Pancreas (tissue), 10 donors: ENCODE measurements around the gene RND3. TPM values are rescaled to one million over a fixed set of nuclear protein-coding genes. Genes with fewer than 3 reads are reported as not detected.

Source experiments
- ATAC-seq, 4 donors: fragments of 200-7000 bp; cut with Tn5 transposase; one replicate each; pipeline versions ENCODE4 v1.8.0 to v1.9.1; 2020; ENCODE audit warnings: mild to moderate bottlenecking in 4 of 4, moderate library complexity in 4 of 4
- DNase-seq, 6 donors: peaks; one replicate each; pipeline ENCODE4 v3.0.0-alpha.2; 2020
- FAIRE-seq: peaks from 2 replicates; lab custom pipeline; 2012; peaks lifted over from hg19 to GRCh38; lab: Jason Lieb, UNC
- H3K27ac ChIP-seq, 4 donors: fragments of 200-600 bp; sonication (generic); 1 replicate in 3 of 4; 2 replicates in 1 of 4; pipeline versions ENCODE4 v1.5.0 to v1.8.0; 2020
- H3K27me3 ChIP-seq, 4 donors: fragments of 200-600 bp; one replicate each; pipeline ENCODE4 v1.8.0; 2021
- H3K36me3 ChIP-seq, 3 donors: fragments of 200-600 bp; sonication (generic) in 1 of 3; one replicate each; pipeline versions ENCODE4 v1.5.0 to v1.8.0; 2020 to 2021
- H3K4me1 ChIP-seq, 3 donors: fragments of 200-600 bp; one replicate each; pipeline ENCODE4 v1.8.0; 2021
- H3K4me3 ChIP-seq, 4 donors: fragments of 200-600 bp; sonication (generic) in 2 of 4; one replicate each; pipeline versions ENCODE4 v1.5.0 to v1.8.0; 2020 to 2021
- H3K9me3 ChIP-seq, 4 donors: fragments of 200-600 bp; one replicate each; pipeline ENCODE4 v1.8.0; 2021
- WGBS, 2 donors: extraction: QIAGEN DNeasy Blood & Tissue Kit; methylation state at CpG; one replicate each; pipeline ENCODE4 v1.1.7; 2013; 5-methylcytosine and 5-hydroxymethylcytosine counted together
- intact Hi-C, 3 donors: fragments of 100-400 bp; cut with DNase I; formaldehyde crosslinking; loops; one replicate each; pipeline versions ENCODE4 v1.11.1 to v1.14.2; 2022
- polyA plus RNA-seq, 2 donors: library from polyadenylated mRNA; stranded (reverse); fragments of 200-250 nt; gene quantifications; one replicate each; pipeline ENCODE4 v1.2.3, GENCODE V29; 2013
- total RNA-seq, 6 donors: library from RNA; stranded (reverse); fragmentation: NEBNext Ultra II Directional in 4 of 6; extraction: Animal tissue kit (Norgen Biotek cat#: 25700) in 4 of 6; gene quantifications; one replicate each; pipeline versions ENCODE4 v1.2.1 to v1.2.4, GENCODE V29; 2021 to 2023
- TF ChIP-seq, protein P1 (sequence below), 4 donors: fragments of 200-600 bp; sonication (generic) in 3 of 4; IDR thresholded peaks; one replicate each; pipeline versions ENCODE4 v1.5.0 to v1.8.0; 2021; ENCODE audit warnings: antibody characterized with exemption in 4 of 4
- donor health status: healthy with polysubstance abuse.
- donor health status: DM: no; HTN: no; CAD: no; lungs with moderate emphysema.
- donor health status: DM: no; HTN: no; CAD: no.
- donor health status: control.
- donor health status: control.
- donor health status: Bipolar disorder and iron deficiency.
- donor health status: DM: yes; HTN: yes; CAD: no.
- donor health status: DM: no; HTN: no; CAD: no.
- donor health status: DM: no; HTN: no; CAD: no.
- donor health status: DM: yes; HTN: yes; CAD: no.

Gene RND3
- total RNA-seq (1 to 10 TPM; 3.9 to 9.8 (median 5.1) TPM), polyA plus RNA-seq (1 to 10 TPM; 4.5 to 4.8 TPM)

GRCh38 chr2:150487537-150488429, at the start of gene RND3:
RND3 (minus strand) TSS chr2:150487667; CDS start chr2:150487417, 250 bp downstream.
- intact Hi-C loops = loop anchor here in 2 of 3 donors (5.0 to 10.0 kb wide), 2 partner anchors 683 to 890 kb away; no protein-coding TSS in a partner anchor
- 9 to 15% methylated on average over 24 of the region's 24 CpGs for WGBS, 2 donors
- no peaks in the 10 kb centered on the region for H3K36me3 ChIP-seq
- DNase-seq (peak; percentile 89 to 95 (median 93)), ATAC-seq (peak; percentile 66 to 80 (median 74)), FAIRE-seq (peak; percentile 94)
- H3K9me3 ChIP-seq = no peaks in the 10 kb centered on the region
- H3K27me3 ChIP-seq = no peaks in the 10 kb centered on the region
- peak within 1 kb of the TSS; percentile 77 to 90 (median 85) for H3K27ac ChIP-seq
- H3K4me3 ChIP-seq = peak within 1 kb of the TSS; percentile 43 to 75 (median 52)
- TF ChIP-seq, protein P1, sequence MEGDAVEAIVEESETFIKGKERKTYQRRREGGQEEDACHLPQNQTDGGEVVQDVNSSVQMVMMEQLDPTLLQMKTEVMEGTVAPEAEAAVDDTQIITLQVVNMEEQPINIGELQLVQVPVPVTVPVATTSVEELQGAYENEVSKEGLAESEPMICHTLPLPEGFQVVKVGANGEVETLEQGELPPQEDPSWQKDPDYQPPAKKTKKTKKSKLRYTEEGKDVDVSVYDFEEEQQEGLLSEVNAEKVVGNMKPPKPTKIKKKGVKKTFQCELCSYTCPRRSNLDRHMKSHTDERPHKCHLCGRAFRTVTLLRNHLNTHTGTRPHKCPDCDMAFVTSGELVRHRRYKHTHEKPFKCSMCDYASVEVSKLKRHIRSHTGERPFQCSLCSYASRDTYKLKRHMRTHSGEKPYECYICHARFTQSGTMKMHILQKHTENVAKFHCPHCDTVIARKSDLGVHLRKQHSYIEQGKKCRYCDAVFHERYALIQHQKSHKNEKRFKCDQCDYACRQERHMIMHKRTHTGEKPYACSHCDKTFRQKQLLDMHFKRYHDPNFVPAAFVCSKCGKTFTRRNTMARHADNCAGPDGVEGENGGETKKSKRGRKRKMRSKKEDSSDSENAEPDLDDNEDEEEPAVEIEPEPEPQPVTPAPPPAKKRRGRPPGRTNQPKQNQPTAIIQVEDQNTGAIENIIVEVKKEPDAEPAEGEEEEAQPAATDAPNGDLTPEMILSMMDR (IDR thresholded peaks at IDR 0.05) = peak; percentile 64 to 82 (median 74)
- H3K4me1 ChIP-seq = peaks cover 0 to 7% (median 0%) of the 10 kb centered on the region in 3 donors

GRCh38 chr2:150535176-150535575, 47.7 kb upstream of the RND3 start:
- H3K27me3 ChIP-seq = no peaks in the 10 kb centered on the region
- DNase-seq (no peak), ATAC-seq (no peak), FAIRE-seq (no peak)
- H3K36me3 ChIP-seq = no peaks in the 10 kb centered on the region
- no peaks in the 10 kb centered on the region for H3K4me1 ChIP-seq
- WGBS, 2 donors = 51 to 79% methylated on average over 1 of the region's 1 CpG
- H3K4me3 ChIP-seq = no peak overlapping the region
- TF ChIP-seq, protein P1 (IDR thresholded peaks at IDR 0.05) = no peak
- intact Hi-C loops = no loop called here
- no peaks in the 10 kb centered on the region for H3K9me3 ChIP-seq
- H3K27ac ChIP-seq = no peak overlapping the region

- DNase-seq = no peak
- TF ChIP-seq, protein P1 (IDR thresholded peaks at IDR 0.05) = no peak
- Histone ChIP-seq H3K9me3 (no peaks in the 10 kb centered on the region), H3K4me3 (no peak overlapping the region), H3K4me1 (no peaks in the 10 kb centered on the region), H3K36me3 (no peaks in the 10 kb centered on the region), H3K27ac (no peak overlapping the region), H3K27me3 (no peaks in the 10 kb centered on the region)
- ATAC-seq = no peak
- intact Hi-C loops = no loop called here
- 57 to 70% methylated on average over 1 of the region's 1 CpG for WGBS, 2 donors
- no peak for FAIRE-seq
These were observed 45.4 kb upstream of the RND3 start for GRCh38 chr2:150532879-150533278.

DNA sequence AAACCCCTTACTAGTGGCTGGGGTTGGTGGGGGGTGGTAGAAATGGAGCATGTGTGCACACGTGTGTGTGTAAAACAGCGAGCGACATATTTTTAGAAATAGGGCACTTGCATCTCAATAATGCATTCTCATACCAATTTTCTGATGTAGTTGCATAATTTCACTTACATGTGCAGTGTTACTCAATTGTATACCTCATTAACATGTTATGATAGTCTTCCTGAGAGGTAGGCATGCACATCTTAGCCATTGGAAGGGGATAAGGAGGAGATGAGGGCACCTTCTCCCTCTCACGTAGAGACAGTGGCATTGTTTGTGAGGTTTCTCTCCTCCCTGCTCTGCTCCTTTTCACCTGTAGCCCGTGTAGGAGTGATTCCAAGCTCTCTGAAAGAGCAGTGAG, 44.6 kb upstream of the RND3 start:
- WGBS, 2 donors = 66 to 78% methylated on average over 5 of the region's 5 CpGs
- Histone ChIP-seq H3K4me3 (no peak overlapping the region), H3K4me1 (no peaks in the 10 kb centered on the region), H3K9me3 (no peaks in the 10 kb centered on the region), H3K36me3 (no peaks in the 10 kb centered on the region), H3K27ac (no peak overlapping the region), H3K27me3 (no peaks in the 10 kb centered on the region)
- TF ChIP-seq, protein P1 (IDR thresholded peaks at IDR 0.05) = no peak
- no peak for FAIRE-seq
- no peak for DNase-seq
- intact Hi-C loops = no loop called here
- no peak for ATAC-seq

DNA sequence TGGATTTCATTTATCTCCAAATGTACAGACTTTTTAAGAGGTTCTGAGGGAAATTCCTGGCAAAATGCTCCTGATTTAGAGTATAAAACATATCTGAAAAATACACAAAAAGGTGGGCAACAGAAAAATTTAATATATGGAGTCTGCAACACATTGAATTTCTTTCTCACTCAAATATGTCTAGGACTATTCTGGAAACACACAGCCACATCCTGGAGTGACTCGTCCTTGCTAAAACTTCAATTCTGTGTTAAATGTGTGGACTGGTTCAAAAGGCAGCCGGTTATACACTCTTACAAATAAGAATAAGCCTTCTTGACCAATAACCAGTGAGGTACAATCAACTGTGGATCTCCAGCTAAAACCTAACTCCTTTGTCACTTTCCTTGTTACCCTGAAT, 44.1 kb upstream of the RND3 start:
- DNase-seq (no peak), ATAC-seq (no peak), FAIRE-seq (no peak)
- Histone ChIP-seq H3K27ac (no peak overlapping the region), H3K4me1 (no peaks in the 10 kb centered on the region), H3K9me3 (no peaks in the 10 kb centered on the region), H3K4me3 (no peak overlapping the region), H3K36me3 (no peaks in the 10 kb centered on the region), H3K27me3 (no peaks in the 10 kb centered on the region)
- intact Hi-C loops = no loop called here
- 51 to 76% methylated on average over 2 of the region's 2 CpGs for WGBS, 2 donors
- TF ChIP-seq, protein P1 (IDR thresholded peaks at IDR 0.05) = no peak
